Vagina (tissue), 2 donors: ENCODE results near the gene JAKMIP1.

ENCODE experiments used
- POLR2A ChIP-seq, 2 donors: fragments of 450-650 bp; IDR thresholded peaks; one replicate each; pipeline ENCODE4 v1.6.1; 2017; ENCODE audit warnings: antibody characterized with exemption in 2 of 2, mild to moderate bottlenecking in 2 of 2, moderate library complexity in 2 of 2
- POLR2AphosphoS5 ChIP-seq, 2 donors: sonication (generic); formaldehyde crosslinking; IDR thresholded peaks; one replicate each; pipeline ENCODE4 v1.9.0; 2017; ENCODE audit warnings: antibody characterized with exemption in 2 of 2, mild to moderate bottlenecking in 2 of 2, low read depth in 1 of 2; ENCODE audit not compliant: insufficient read depth in 1 of 2
- TF ChIP-seq, protein P1 (sequence below), 3 experiments: fragments of 450-650 bp in 2 of 3; fragments of 200-600 bp in 1 of 3; sonication (generic) in 1 of 3; IDR thresholded peaks; one replicate each; pipeline ENCODE4 v1.5.1; 2017 to 2019; ENCODE audit warnings: antibody characterized with exemption in 3 of 3, mild to moderate bottlenecking in 2 of 3, moderate library complexity in 2 of 3

GRCh38 chr4:6239486-6239885 lies 39.1 kb upstream of the JAKMIP1 start:
- TF ChIP-seq, protein P1, sequence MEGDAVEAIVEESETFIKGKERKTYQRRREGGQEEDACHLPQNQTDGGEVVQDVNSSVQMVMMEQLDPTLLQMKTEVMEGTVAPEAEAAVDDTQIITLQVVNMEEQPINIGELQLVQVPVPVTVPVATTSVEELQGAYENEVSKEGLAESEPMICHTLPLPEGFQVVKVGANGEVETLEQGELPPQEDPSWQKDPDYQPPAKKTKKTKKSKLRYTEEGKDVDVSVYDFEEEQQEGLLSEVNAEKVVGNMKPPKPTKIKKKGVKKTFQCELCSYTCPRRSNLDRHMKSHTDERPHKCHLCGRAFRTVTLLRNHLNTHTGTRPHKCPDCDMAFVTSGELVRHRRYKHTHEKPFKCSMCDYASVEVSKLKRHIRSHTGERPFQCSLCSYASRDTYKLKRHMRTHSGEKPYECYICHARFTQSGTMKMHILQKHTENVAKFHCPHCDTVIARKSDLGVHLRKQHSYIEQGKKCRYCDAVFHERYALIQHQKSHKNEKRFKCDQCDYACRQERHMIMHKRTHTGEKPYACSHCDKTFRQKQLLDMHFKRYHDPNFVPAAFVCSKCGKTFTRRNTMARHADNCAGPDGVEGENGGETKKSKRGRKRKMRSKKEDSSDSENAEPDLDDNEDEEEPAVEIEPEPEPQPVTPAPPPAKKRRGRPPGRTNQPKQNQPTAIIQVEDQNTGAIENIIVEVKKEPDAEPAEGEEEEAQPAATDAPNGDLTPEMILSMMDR (IDR thresholded peaks at IDR 0.05): no peak
- no peak for TF ChIP-seq POLR2A (IDR thresholded peaks at IDR 0.05)
- no peak for TF ChIP-seq POLR2AphosphoS5 (IDR thresholded peaks at IDR 0.05; ENCODE audit: insufficient read depth in 1 of 2, low read depth in 1 of 2)
